PC-9 (cell line): ENCODE data around the gene INSYN2B. TPM values are rescaled to one million over a fixed set of nuclear protein-coding genes. Genes with fewer than 3 reads are reported as not detected.

Experiments
- BruUV-seq: library from RNA; stranded (reverse); fragments of 400-500 nt; replicated peaks from 2 replicates; lab custom pipeline; 2021; lab: Mats Ljungman, UMichigan
- CTCF ChIA-PET: fragments of 300-600 bp; sonication (Branson Sonifier 250); formaldehyde crosslinking; loops from one replicate; lab custom pipeline; 2022; ENCODE audit warnings: antibody characterized with exemption; lab: Charles Lee
- POLR2A ChIA-PET: fragments of 300-600 bp; sonication (Branson Sonifier 250); formaldehyde crosslinking; loops from one replicate; lab custom pipeline; 2022; ENCODE audit warnings: antibody characterized with exemption; ENCODE audit not compliant: unreplicated experiment; lab: Charles Lee
- DNase-seq, 2 experiments: peaks; one replicate each; pipeline versions ENCODE4 v3.0.0 to v3.0.0-alpha.2; 2015 to 2022; ENCODE audit warnings: mixed read lengths in 1 of 2
- H2AFZ ChIP-seq: fragments of 200-600 bp; sonication (generic); 2 replicates; pipeline ENCODE4 v1.8.1; 2017; ENCODE audit warnings: antibody characterized with exemption
- H3F3A ChIP-seq: fragments of 200-600 bp; sonication (generic); 2 replicates; pipeline ENCODE4 v1.8.1; 2017; ENCODE audit warnings: antibody characterized with exemption, mild to moderate bottlenecking, low read depth; ENCODE audit not compliant: insufficient read depth
- H3K27ac ChIP-seq: fragments of 200-600 bp; sonication (generic); 2 replicates; pipeline ENCODE4 v1.6.1; 2016; ENCODE audit warnings: mixed run types
- H3K27me3 ChIP-seq: fragments of 200-600 bp; sonication (generic); 2 replicates; pipeline ENCODE4 v1.6.1; 2016; ENCODE audit warnings: low read depth, mixed run types; ENCODE audit not compliant: insufficient read depth
- H3K36me3 ChIP-seq: fragments of 200-600 bp; sonication (generic); 2 replicates; pipeline ENCODE4 v1.6.1; 2016; ENCODE audit warnings: low read depth, mixed run types
- H3K4me1 ChIP-seq: fragments of 200-600 bp; sonication (generic); replicated peaks from 2 replicates; pipeline ENCODE4 v1.6.1; 2016; ENCODE audit warnings: mixed run types; ENCODE audit not compliant: insufficient read depth
- H3K4me2 ChIP-seq: fragments of 200-600 bp; sonication (generic); 2 replicates; pipeline ENCODE4 v1.6.1; 2017; ENCODE audit warnings: mixed run types
- H3K4me3 ChIP-seq: fragments of 200-600 bp; sonication (generic); 2 replicates; pipeline ENCODE4 v1.6.1; 2016; ENCODE audit warnings: mixed run types
- H3K79me2 ChIP-seq: fragments of 200-600 bp; sonication (generic); 2 replicates; pipeline ENCODE4 v1.6.1; 2017; ENCODE audit warnings: low read depth, mixed run types
- H3K9me2 ChIP-seq: fragments of 200-600 bp; sonication (generic); 2 replicates; pipeline ENCODE4 v1.8.1; 2017; ENCODE audit warnings: mild to moderate bottlenecking; ENCODE audit not compliant: insufficient read depth
- H3K9me3 ChIP-seq: fragments of 200-600 bp; sonication (generic); 2 replicates; pipeline ENCODE4 v1.8.1; 2016; ENCODE audit warnings: low read depth; ENCODE audit not compliant: insufficient read depth
- H4K20me1 ChIP-seq: fragments of 200-600 bp; sonication (generic); 2 replicates; pipeline ENCODE4 v1.8.1; 2017; ENCODE audit not compliant: insufficient read depth
- CTCF ChIP-seq: fragments of 200-600 bp; sonication (generic); conservative IDR thresholded peaks from 2 replicates; pipeline ENCODE4 v1.6.1; 2017; ENCODE audit warnings: mixed run types, antibody characterized with exemption, mild to moderate bottlenecking, moderate library complexity
- EZH2 ChIP-seq: fragments of 200-600 bp; sonication (generic); IDR thresholded peaks from 2 replicates; pipeline ENCODE4 v1.8.0; 2017; ENCODE audit warnings: antibody characterized with exemption, low read depth
- intact Hi-C: fragments of 100-400 bp; cut with micrococcal nuclease; formaldehyde crosslinking; loops from one replicate; pipeline ENCODE4 v1.10.0; 2022; ENCODE audit not compliant: unreplicated experiment
- total RNA-seq: library from RNA; stranded (reverse); gene quantifications from 2 replicates; pipeline ENCODE4 v1.2.3, GENCODE V29; 2021

The INSYN2B gene
- total RNA-seq, 1 experiment from 2014 or later: not detected

GRCh38 chr5:169861934-169862333 lies 118.4 kb downstream of the INSYN2B start:
- no TSS peak for BruUV-seq
- no peaks in the 10 kb centered on the region for H3K79me2 ChIP-seq
- peaks cover 2% of the 10 kb centered on the region; the same call in 1 of the 2 replicates for H3K4me1 ChIP-seq
- H3K36me3 ChIP-seq: no peaks in the 10 kb centered on the region
- H3K9me3 ChIP-seq: no peaks in the 10 kb centered on the region
- ChIA-PET POLR2A (no interaction called here), CTCF (no interaction called here)
- H2AFZ ChIP-seq: no peak overlapping the region
- DNase-seq: no peak
- no peak overlapping the region for H3K4me2 ChIP-seq
- H3K27ac ChIP-seq: no peak overlapping the region
- no peaks in the 10 kb centered on the region for H3K9me2 ChIP-seq
- H3K4me3 ChIP-seq: no peak overlapping the region
- TF ChIP-seq EZH2: no peak
- TF ChIP-seq CTCF: no peak
- intact Hi-C loops: no loop called here
- H4K20me1 ChIP-seq: no peaks in the 10 kb centered on the region
- H3K27me3 ChIP-seq: no peaks in the 10 kb centered on the region
- H3F3A ChIP-seq: no peaks in the 10 kb centered on the region

- Histone ChIP-seq H3K4me1 (peaks cover 7% of the 10 kb centered on the region; the same call in 1 of the 2 replicates), H2AFZ (no peak overlapping the region), H3K4me2 (no peak overlapping the region), H3K27me3 (no peaks in the 10 kb centered on the region), H4K20me1 (no peaks in the 10 kb centered on the region), H3F3A (no peaks in the 10 kb centered on the region), H3K36me3 (no peaks in the 10 kb centered on the region), H3K27ac (no peak overlapping the region), H3K79me2 (no peaks in the 10 kb centered on the region), H3K4me3 (no peak overlapping the region), H3K9me3 (no peaks in the 10 kb centered on the region), H3K9me2 (no peaks in the 10 kb centered on the region)
- BruUV-seq: no TSS peak
- ChIA-PET POLR2A (no interaction called here), CTCF (no interaction called here)
- TF ChIP-seq EZH2 (no peak), CTCF (no peak)
- intact Hi-C loops: no loop called here
- DNase-seq: no peak
Measured at GRCh38 chr5:169861433-169861832, 118.9 kb downstream of the INSYN2B start.

DNA sequence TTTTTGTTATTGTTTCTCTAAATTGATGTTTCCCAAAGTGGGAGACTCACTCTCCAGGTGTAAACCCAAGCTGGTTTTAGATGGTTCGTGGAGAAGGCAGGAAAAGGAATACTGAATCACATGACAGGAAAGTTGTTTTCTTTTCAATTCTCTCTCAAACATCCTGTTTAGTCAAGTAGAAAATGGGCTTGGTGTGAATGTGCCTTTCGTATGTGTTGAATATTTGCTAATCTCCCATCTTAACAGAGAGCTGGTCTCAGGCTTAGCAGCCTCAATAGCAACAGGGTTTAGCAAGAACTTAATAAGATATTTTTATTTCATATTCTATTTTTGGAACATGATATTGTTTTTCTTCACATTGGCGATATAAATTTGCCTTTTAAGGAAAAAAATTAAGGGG lies 119.7 kb downstream of the INSYN2B start:
- H3K9me2 ChIP-seq: no peaks in the 10 kb centered on the region
- POLR2A ChIA-PET: no interaction called here
- BruUV-seq: no TSS peak
- H3K4me2 ChIP-seq: no peak overlapping the region
- DNase-seq: no peak
- TF ChIP-seq CTCF (no peak), EZH2 (no peak)
- no peaks in the 10 kb centered on the region for H3K36me3 ChIP-seq
- no peak overlapping the region for H3K27ac ChIP-seq
- no peaks in the 10 kb centered on the region for H3K9me3 ChIP-seq
- H3K4me3 ChIP-seq: no peak overlapping the region
- peaks cover 8% of the 10 kb centered on the region; the same call in 1 of the 2 replicates for H3K4me1 ChIP-seq
- H3K79me2 ChIP-seq: no peaks in the 10 kb centered on the region
- CTCF ChIA-PET: no interaction called here
- H3F3A ChIP-seq: no peaks in the 10 kb centered on the region
- no peak overlapping the region for H2AFZ ChIP-seq
- H4K20me1 ChIP-seq: no peaks in the 10 kb centered on the region
- intact Hi-C loops: no loop called here
- no peaks in the 10 kb centered on the region for H3K27me3 ChIP-seq
